Astrocyte (in vitro differentiated cells and primary cell): Measurements from ENCODE around the gene PTH1R. TPM values are rescaled to one million over a fixed set of nuclear protein-coding genes. Genes with fewer than 3 reads are reported as not detected.

ENCODE experiments used
- DNase-seq: peaks from one replicate; pipeline ENCODE4 v3.0.0-alpha.2; 2010; ENCODE audit warnings: low read depth
- FAIRE-seq: peaks from 2 replicates; lab custom pipeline; 2011; peaks lifted over from hg19 to GRCh38; lab: Jason Lieb, UNC
- H2AFZ ChIP-seq: 2 replicates; pipeline ENCODE4 v1.6.0; 2012; ENCODE audit warnings: low read depth, low read length, inconsistent platforms
- H3K27ac ChIP-seq: 2 replicates; pipeline ENCODE4 v1.5.1; 2011; ENCODE audit warnings: low read depth, low read length, inconsistent platforms
- H3K27me3 ChIP-seq: 2 replicates; pipeline ENCODE4 v1.6.0; 2011; ENCODE audit warnings: low read length, inconsistent platforms; ENCODE audit not compliant: insufficient read depth
- H3K36me3 ChIP-seq: 2 replicates; pipeline ENCODE4 v1.5.1; 2011; ENCODE audit warnings: low read length, inconsistent platforms; ENCODE audit not compliant: insufficient read depth
- H3K4me1 ChIP-seq: 2 replicates; pipeline ENCODE4 v1.5.1; 2011; ENCODE audit warnings: low read length, inconsistent platforms; ENCODE audit not compliant: insufficient read depth
- H3K4me2 ChIP-seq: 2 replicates; pipeline ENCODE4 v1.6.0; 2012; ENCODE audit warnings: low read length, inconsistent platforms
- H3K4me3 ChIP-seq: 2 replicates; pipeline ENCODE4 v1.5.1; 2011; ENCODE audit warnings: low read depth, mild to moderate bottlenecking, low read length, inconsistent platforms; ENCODE audit not compliant: insufficient read depth
- H3K79me2 ChIP-seq: 2 replicates; pipeline ENCODE4 v1.6.0; 2012; ENCODE audit warnings: mild to moderate bottlenecking, low read length, inconsistent platforms; ENCODE audit not compliant: insufficient read depth
- H3K9ac ChIP-seq: 2 replicates; pipeline ENCODE4 v1.6.0; 2012; ENCODE audit warnings: mild to moderate bottlenecking, low read length, inconsistent platforms
- H3K9me3 ChIP-seq: 2 replicates; pipeline ENCODE4 v1.5.1; 2012; ENCODE audit warnings: low read depth, mild to moderate bottlenecking, low read length, inconsistent platforms; ENCODE audit not compliant: insufficient read depth
- H4K20me1 ChIP-seq: 2 replicates; pipeline ENCODE4 v1.6.0; 2012; ENCODE audit warnings: low read length, inconsistent platforms; ENCODE audit not compliant: insufficient read depth
- H3K27ac Mint-ChIP-seq: one replicate; pipeline ENCODE4 v1.8.0; 2021; ENCODE audit warnings: mild to moderate bottlenecking, mixed read lengths; ENCODE audit not compliant: unreplicated experiment
- H3K27me3 Mint-ChIP-seq: one replicate; pipeline ENCODE4 v1.8.0; 2021; ENCODE audit warnings: low read depth, mixed read lengths; ENCODE audit not compliant: unreplicated experiment
- H3K36me3 Mint-ChIP-seq: one replicate; pipeline ENCODE4 v1.8.0; 2021; ENCODE audit warnings: low read depth, mixed read lengths; ENCODE audit not compliant: unreplicated experiment
- H3K4me1 Mint-ChIP-seq: one replicate; pipeline ENCODE4 v1.8.0; 2021; ENCODE audit warnings: low read depth, mixed read lengths; ENCODE audit not compliant: unreplicated experiment
- H3K4me3 Mint-ChIP-seq: one replicate; pipeline ENCODE4 v1.8.0; 2021; ENCODE audit warnings: mild to moderate bottlenecking, moderate library complexity, mixed read lengths; ENCODE audit not compliant: unreplicated experiment
- H3K9me3 Mint-ChIP-seq: one replicate; pipeline ENCODE4 v1.8.0; 2021; ENCODE audit warnings: mild to moderate bottlenecking, mixed read lengths; ENCODE audit not compliant: unreplicated experiment
- CTCF ChIP-seq: IDR thresholded peaks from 2 replicates; pipeline ENCODE4 v1.5.1; 2011; ENCODE audit warnings: low read depth, mild to moderate bottlenecking, inconsistent platforms, low read length, moderate library complexity; ENCODE audit not compliant: insufficient read depth
- EZH2 ChIP-seq: IDR thresholded peaks from 2 replicates; pipeline ENCODE4 v1.6.1; 2012; ENCODE audit warnings: mild to moderate bottlenecking, low read length, inconsistent platforms; ENCODE audit not compliant: insufficient read depth
- total RNA-seq: library from RNA; stranded (reverse); gene quantifications from 2 replicates; pipeline ENCODE4 v1.2.1, GENCODE V29; 2021

PTH1R gene
- total RNA-seq, 1 donor from 2014 or later, result 5.2 TPM

DNA sequence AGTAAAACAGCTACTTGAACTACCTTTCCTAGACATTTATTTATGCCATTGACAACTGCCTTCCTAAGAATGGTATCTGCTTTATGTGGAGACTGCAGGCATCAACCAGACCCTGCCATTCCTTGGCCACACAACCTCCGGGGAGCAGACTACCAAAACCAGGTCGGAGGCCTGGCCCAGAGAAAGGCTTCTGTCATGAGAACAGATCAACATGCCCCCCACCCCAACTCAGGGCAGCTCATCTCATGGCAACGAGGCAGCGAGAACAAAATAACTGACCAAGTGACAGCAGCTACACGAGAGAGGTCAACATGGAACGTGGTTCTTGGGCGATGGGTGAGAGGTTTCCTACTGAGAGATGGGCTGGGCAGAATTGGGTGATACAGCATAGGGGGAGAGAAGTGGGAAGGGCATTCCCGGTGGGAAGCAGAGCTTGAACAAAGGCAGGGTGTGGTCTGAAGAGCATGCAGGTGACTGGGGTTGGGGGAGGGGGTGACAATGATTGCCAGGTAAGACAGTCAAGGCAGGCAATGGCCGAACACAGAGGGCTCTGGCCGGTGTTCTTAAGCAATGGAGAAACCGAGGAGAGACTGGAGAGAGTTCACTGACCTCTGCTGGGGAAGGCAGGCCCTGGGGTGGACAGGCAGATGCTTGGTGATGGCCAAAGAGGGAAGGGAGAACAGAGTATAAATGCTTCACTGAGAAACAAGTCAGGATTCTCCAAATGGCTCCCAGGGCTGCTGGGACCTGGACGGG lies 65.1 kb downstream of the PTH1R start:
- peaks cover 46% of the 10 kb centered on the region for H3K4me1 Mint-ChIP-seq
- FAIRE-seq, result no peak
- H3K4me3 Mint-ChIP-seq, result peak overlapping the region; percentile 20

GRCh38 chr3:46943237-46944187 lies 66.0 kb downstream of the PTH1R start:
- DNase-seq (peak; percentile 16), FAIRE-seq (no peak)
- Histone ChIP-seq H3K4me3 (no peak overlapping the region), H3K4me1 (peaks cover 29% of the 10 kb centered on the region), H3K36me3 (no peaks in the 10 kb centered on the region), H3K4me2 (peak overlapping the region; percentile 0), H3K9me3 (no peaks in the 10 kb centered on the region), H4K20me1 (peaks cover 98% of the 10 kb centered on the region), H3K9ac (no peak overlapping the region), H3K79me2 (peaks cover 95% of the 10 kb centered on the region), H2AFZ (no peak overlapping the region), H3K27me3 (no peaks in the 10 kb centered on the region), H3K27ac (no peak overlapping the region)
- no peak for TF ChIP-seq CTCF
- no peak for TF ChIP-seq EZH2
- peaks cover 54% of the 10 kb centered on the region for H3K4me1 Mint-ChIP-seq
- H3K27me3 Mint-ChIP-seq, result no peaks in the 10 kb centered on the region
- H3K4me3 Mint-ChIP-seq, result no peak overlapping the region
- H3K9me3 Mint-ChIP-seq, result no peaks in the 10 kb centered on the region
- peaks cover 27% of the 10 kb centered on the region for H3K36me3 Mint-ChIP-seq
- no peak overlapping the region for H3K27ac Mint-ChIP-seq

More for the DNA sequence above, 65.1 kb downstream of the PTH1R start:
- no peaks in the 10 kb centered on the region for H3K9me3 ChIP-seq
- peaks cover 95% of the 10 kb centered on the region for H3K79me2 ChIP-seq
- no peak overlapping the region for H2AFZ ChIP-seq
- H3K9ac ChIP-seq, result no peak overlapping the region
- H3K36me3 Mint-ChIP-seq, result peaks cover 30% of the 10 kb centered on the region
- DNase-seq, result no peak
- H3K4me1 ChIP-seq, result peaks cover 21% of the 10 kb centered on the region
- no peak overlapping the region for H3K27ac ChIP-seq
- no peaks in the 10 kb centered on the region for H3K9me3 Mint-ChIP-seq
- peak overlapping the region; percentile 62 for H3K27ac Mint-ChIP-seq
- TF ChIP-seq CTCF (no peak), EZH2 (no peak)
- no peak overlapping the region for H3K4me3 ChIP-seq
- no peak overlapping the region for H3K4me2 ChIP-seq
- no peaks in the 10 kb centered on the region for H3K36me3 ChIP-seq
- H4K20me1 ChIP-seq, result peaks cover 98% of the 10 kb centered on the region
- H3K27me3 Mint-ChIP-seq, result no peaks in the 10 kb centered on the region
- no peaks in the 10 kb centered on the region for H3K27me3 ChIP-seq
